Liver (tissue), 9 donors: ENCODE measurements around the gene TEX36. TPM values are rescaled to one million over a fixed set of nuclear protein-coding genes. Genes with fewer than 3 reads are reported as not detected.

Experiments
- DNase-seq: peaks from one replicate; pipeline ENCODE4 v3.0.0-alpha.2; 2017; ENCODE audit warnings: low spot score
- H3K27ac ChIP-seq, 2 donors: one replicate each; pipeline ENCODE4 v1.7.0; 2013; ENCODE audit warnings: inconsistent platforms in 2 of 2, low read length in 2 of 2, control low read depth in 1 of 2, low read depth in 1 of 2, mild to moderate bottlenecking in 1 of 2
- H3K27me3 ChIP-seq, 4 donors: one replicate each; pipeline versions ENCODE4 v1.6.1 to v1.7.0; 2013; ENCODE audit warnings: low read length in 3 of 4, inconsistent platforms in 1 of 4, mild to moderate bottlenecking in 1 of 4, moderate library complexity in 1 of 4; ENCODE audit not compliant: control insufficient read depth in 4 of 4, insufficient read depth in 4 of 4
- H3K36me3 ChIP-seq, 4 donors: one replicate each; pipeline versions ENCODE4 v1.6.1 to v1.7.0; 2013; ENCODE audit warnings: low read length in 3 of 4, mild to moderate bottlenecking in 3 of 4, low read depth in 1 of 4, moderate library complexity in 1 of 4; ENCODE audit not compliant: control insufficient read depth in 4 of 4, insufficient read depth in 3 of 4
- H3K4me1 ChIP-seq, 4 donors: one replicate each; pipeline versions ENCODE4 v1.6.1 to v1.7.0; 2013; ENCODE audit warnings: low read length in 3 of 4, mild to moderate bottlenecking in 3 of 4, moderate library complexity in 1 of 4; ENCODE audit not compliant: control insufficient read depth in 4 of 4, insufficient read depth in 4 of 4
- H3K4me3 ChIP-seq, 3 donors: one replicate each; pipeline versions ENCODE4 v1.6.1 to v1.7.0; 2013; ENCODE audit warnings: low read length in 3 of 3, control low read depth in 1 of 3, low read depth in 1 of 3, mild to moderate bottlenecking in 1 of 3
- H3K9ac ChIP-seq, 2 donors: one replicate each; pipeline ENCODE4 v1.7.0; 2013; ENCODE audit warnings: low read length in 2 of 2, mild to moderate bottlenecking in 2 of 2, moderate library complexity in 2 of 2, control low read depth in 1 of 2, low read depth in 1 of 2
- H3K9me3 ChIP-seq, 4 donors: one replicate each; pipeline versions ENCODE4 v1.6.1 to v1.7.0; 2013; ENCODE audit warnings: low read length in 3 of 4; ENCODE audit not compliant: control insufficient read depth in 4 of 4
- EGR1 ChIP-seq, 2 donors: IDR thresholded peaks; 2 replicates each; pipeline ENCODE4 v1.6.1; 2016 to 2018; ENCODE audit warnings: antibody characterized with exemption in 2 of 2, low read depth in 2 of 2
- FOXA1 ChIP-seq: IDR thresholded peaks from 2 replicates; pipeline ENCODE4 v1.6.1; 2016; ENCODE audit warnings: antibody characterized with exemption
- FOXA2 ChIP-seq: IDR thresholded peaks from 2 replicates; pipeline ENCODE4 v1.6.1; 2016; ENCODE audit warnings: antibody characterized with exemption
- GABPA ChIP-seq, 2 donors: IDR thresholded peaks in 1 of 2; conservative IDR thresholded peaks in 1 of 2; 2 replicates each; pipeline ENCODE4 v1.6.1; 2016; ENCODE audit warnings: antibody characterized with exemption in 2 of 2, mild to moderate bottlenecking in 1 of 2, moderate library complexity in 1 of 2
- HNF4A ChIP-seq, 2 donors: conservative IDR thresholded peaks; 2 replicates each; pipeline ENCODE4 v1.6.1; 2016; ENCODE audit warnings: antibody characterized with exemption in 2 of 2, mild to moderate bottlenecking in 2 of 2
- HNF4G ChIP-seq: IDR thresholded peaks from 2 replicates; pipeline ENCODE4 v1.6.1; 2016; ENCODE audit warnings: antibody characterized with exemption
- JUND ChIP-seq, 2 donors: IDR thresholded peaks; 2 replicates each; pipeline ENCODE4 v1.6.1; 2016; ENCODE audit warnings: antibody characterized with exemption in 2 of 2
- NR2F2 ChIP-seq: IDR thresholded peaks from 2 replicates; pipeline ENCODE4 v1.6.1; 2016; ENCODE audit warnings: antibody characterized with exemption
- RAD21 ChIP-seq, 2 donors: IDR thresholded peaks; 2 replicates each; pipeline ENCODE4 v1.6.1; 2016; ENCODE audit warnings: antibody characterized with exemption in 2 of 2, mild to moderate bottlenecking in 2 of 2
- RXRA ChIP-seq, 2 donors: IDR thresholded peaks; 2 replicates each; pipeline ENCODE4 v1.6.1; 2017 to 2018; ENCODE audit warnings: antibody characterized with exemption in 2 of 2, mild to moderate bottlenecking in 1 of 2
- SP1 ChIP-seq: IDR thresholded peaks from 2 replicates; pipeline ENCODE4 v1.6.1; 2018; ENCODE audit warnings: antibody characterized with exemption, mild to moderate bottlenecking
- TAF1 ChIP-seq: conservative IDR thresholded peaks from 2 replicates; pipeline ENCODE4 v1.6.1; 2016; ENCODE audit warnings: antibody characterized with exemption, mild to moderate bottlenecking
- YY1 ChIP-seq: IDR thresholded peaks from 2 replicates; pipeline ENCODE4 v1.6.1; 2016; ENCODE audit warnings: antibody characterized with exemption, mild to moderate bottlenecking
- WGBS: extraction: QIAGEN DNeasy Blood & Tissue Kit; methylation state at CpG from one replicate; pipeline ENCODE4 v1.1.7; 2013; 5-methylcytosine and 5-hydroxymethylcytosine counted together
- polyA plus RNA-seq, 2 donors: library from polyadenylated mRNA; stranded (reverse) in 1 of 2; unstranded in 1 of 2; fragments of 200-250 nt in 1 of 2; fragments of >200 nt in 1 of 2; fragmentation: Nextera tagmentation in 1 of 2; extraction: Ambion mirVana in 1 of 2; gene quantifications; one replicate each; pipeline versions ENCODE4 v1.2.1 to v1.2.3, GENCODE V29; 2013 to 2015
- total RNA-seq, 2 donors: library from RNA; depleted of rRNA; stranded (reverse); fragments of >200 nt; gene quantifications; one replicate each; pipeline ENCODE4 v1.2.3, GENCODE V29; 2014
- TF ChIP-seq, protein P1 (sequence below): IDR thresholded peaks from 2 replicates; pipeline ENCODE4 v1.6.1; 2016; ENCODE audit warnings: antibody characterized with exemption
- TF ChIP-seq, protein P2 (sequence below): fragments of 150-350 bp; IDR thresholded peaks from 2 replicates; pipeline ENCODE4 v1.5.1; 2017; ENCODE audit warnings: improper control_type of control experiment, low read depth, low read length; ENCODE audit not compliant: missing input control
- TF ChIP-seq, protein P3 (sequence below): IDR thresholded peaks from 2 replicates; pipeline ENCODE4 v1.6.1; 2016; ENCODE audit warnings: antibody characterized with exemption
- TF ChIP-seq, protein P4 (sequence below): IDR thresholded peaks from 2 replicates; pipeline ENCODE4 v1.6.1; 2016; ENCODE audit warnings: antibody characterized with exemption, mild to moderate bottlenecking
- TF ChIP-seq, protein P5 (sequence below): IDR thresholded peaks from 2 replicates; pipeline ENCODE4 v1.6.1; 2016; ENCODE audit warnings: antibody characterized with exemption
- donor health status: healthy.
- donor health status: healthy.
- donor health status: healthy.
- donor health status: healthy.
- donor health status: healthy.

TEX36 gene
- total and polyA plus RNA-seq, 4 donors, result not detected

DNA sequence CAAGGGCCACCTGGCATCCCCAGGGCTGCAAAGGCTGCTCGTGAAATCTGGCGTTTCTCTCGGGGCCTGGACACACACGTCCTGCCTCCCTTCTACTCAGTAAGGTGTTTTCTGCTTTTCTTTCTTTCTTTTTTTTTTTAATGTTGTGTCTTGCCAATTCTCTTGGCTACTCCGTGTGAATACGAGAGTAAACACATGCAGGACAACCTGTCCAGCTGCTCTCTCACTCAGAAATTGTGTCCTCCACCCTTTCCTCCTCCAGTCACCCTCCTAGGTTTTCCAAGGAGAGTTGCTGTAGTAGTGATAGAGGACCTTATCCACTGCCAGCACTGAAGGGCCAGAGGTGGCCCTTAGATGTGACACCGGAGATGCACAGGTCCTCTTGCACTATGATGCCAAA lies 858 bp upstream of the TEX36 start:
- no peaks in the 10 kb centered on the region for H3K4me1 ChIP-seq
- H3K27me3 ChIP-seq, result peaks cover 0 to 9% (median 0%) of the 10 kb centered on the region in 4 donors
- no peak overlapping the region for H3K4me3 ChIP-seq
- 68% methylated on average over 7 of the region's 7 CpGs for WGBS
- TF ChIP-seq SP1 (no peak), FOXA2 (no peak), RAD21 (IDR thresholded peaks at IDR 0.05) (no peak), TAF1 (no peak), GABPA (IDR thresholded peaks at IDR 0.05 in 1 of 2, conservative IDR thresholded peaks at IDR 0.05 in 1 of 2) (no peak)
- no peak for DNase-seq
- H3K27ac ChIP-seq, result no peak overlapping the region
- H3K9me3 ChIP-seq, result peaks cover 0 to 3% (median 0%) of the 10 kb centered on the region in 4 donors
- H3K36me3 ChIP-seq, result no peaks in the 10 kb centered on the region
- no peak overlapping the region for H3K9ac ChIP-seq

DNA sequence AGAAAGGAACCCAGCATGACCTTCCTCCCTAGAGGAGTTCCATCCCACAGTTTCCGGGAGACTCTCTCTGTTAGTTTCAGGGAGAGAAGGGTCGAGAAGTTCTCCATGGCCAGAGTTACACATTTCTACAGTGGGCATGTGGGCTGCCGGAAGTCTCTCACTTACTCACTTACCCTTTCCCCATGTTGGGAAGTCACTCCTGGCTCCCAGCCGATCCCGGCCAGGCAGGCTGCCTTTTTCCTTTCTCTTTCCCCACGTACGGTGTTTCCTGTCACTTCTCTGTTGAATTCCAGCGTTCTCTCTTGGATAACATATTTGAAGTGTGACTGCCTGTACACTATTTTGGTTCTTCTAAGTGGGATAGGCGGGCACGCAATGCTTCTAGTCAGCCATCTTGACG lies 3.5 kb downstream of the TEX36 start:
- H3K4me1 ChIP-seq, result no peaks in the 10 kb centered on the region
- WGBS, result 68% methylated on average over 11 of the region's 11 CpGs
- no peak overlapping the region for H3K27ac ChIP-seq
- H3K36me3 ChIP-seq, result no peaks in the 10 kb centered on the region
- no peak overlapping the region for H3K9ac ChIP-seq
- H3K9me3 ChIP-seq, result peaks cover 2 to 9% (median 3%) of the 10 kb centered on the region in 4 donors
- TF ChIP-seq YY1 (no peak), TAF1 (no peak), NR2F2 (no peak), RXRA (IDR thresholded peaks at IDR 0.05) (no peak), HNF4G (no peak), HNF4A (conservative IDR thresholded peaks at IDR 0.05) (no peak), GABPA (IDR thresholded peaks at IDR 0.05 in 1 of 2, conservative IDR thresholded peaks at IDR 0.05 in 1 of 2) (no peak), FOXA2 (no peak), JUND (IDR thresholded peaks at IDR 0.05) (no peak), FOXA1 (no peak), EGR1 (IDR thresholded peaks at IDR 0.05; ENCODE audit: low read depth in 2 of 2) (no peak), SP1 (no peak), RAD21 (IDR thresholded peaks at IDR 0.05) (no peak)
- TF ChIP-seq, protein P1, sequence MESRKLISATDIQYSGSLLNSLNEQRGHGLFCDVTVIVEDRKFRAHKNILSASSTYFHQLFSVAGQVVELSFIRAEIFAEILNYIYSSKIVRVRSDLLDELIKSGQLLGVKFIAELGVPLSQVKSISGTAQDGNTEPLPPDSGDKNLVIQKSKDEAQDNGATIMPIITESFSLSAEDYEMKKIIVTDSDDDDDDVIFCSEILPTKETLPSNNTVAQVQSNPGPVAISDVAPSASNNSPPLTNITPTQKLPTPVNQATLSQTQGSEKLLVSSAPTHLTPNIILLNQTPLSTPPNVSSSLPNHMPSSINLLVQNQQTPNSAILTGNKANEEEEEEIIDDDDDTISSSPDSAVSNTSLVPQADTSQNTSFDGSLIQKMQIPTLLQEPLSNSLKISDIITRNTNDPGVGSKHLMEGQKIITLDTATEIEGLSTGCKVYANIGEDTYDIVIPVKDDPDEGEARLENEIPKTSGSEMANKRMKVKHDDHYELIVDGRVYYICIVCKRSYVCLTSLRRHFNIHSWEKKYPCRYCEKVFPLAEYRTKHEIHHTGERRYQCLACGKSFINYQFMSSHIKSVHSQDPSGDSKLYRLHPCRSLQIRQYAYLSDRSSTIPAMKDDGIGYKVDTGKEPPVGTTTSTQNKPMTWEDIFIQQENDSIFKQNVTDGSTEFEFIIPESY, result no peak
- TF ChIP-seq, protein P2, sequence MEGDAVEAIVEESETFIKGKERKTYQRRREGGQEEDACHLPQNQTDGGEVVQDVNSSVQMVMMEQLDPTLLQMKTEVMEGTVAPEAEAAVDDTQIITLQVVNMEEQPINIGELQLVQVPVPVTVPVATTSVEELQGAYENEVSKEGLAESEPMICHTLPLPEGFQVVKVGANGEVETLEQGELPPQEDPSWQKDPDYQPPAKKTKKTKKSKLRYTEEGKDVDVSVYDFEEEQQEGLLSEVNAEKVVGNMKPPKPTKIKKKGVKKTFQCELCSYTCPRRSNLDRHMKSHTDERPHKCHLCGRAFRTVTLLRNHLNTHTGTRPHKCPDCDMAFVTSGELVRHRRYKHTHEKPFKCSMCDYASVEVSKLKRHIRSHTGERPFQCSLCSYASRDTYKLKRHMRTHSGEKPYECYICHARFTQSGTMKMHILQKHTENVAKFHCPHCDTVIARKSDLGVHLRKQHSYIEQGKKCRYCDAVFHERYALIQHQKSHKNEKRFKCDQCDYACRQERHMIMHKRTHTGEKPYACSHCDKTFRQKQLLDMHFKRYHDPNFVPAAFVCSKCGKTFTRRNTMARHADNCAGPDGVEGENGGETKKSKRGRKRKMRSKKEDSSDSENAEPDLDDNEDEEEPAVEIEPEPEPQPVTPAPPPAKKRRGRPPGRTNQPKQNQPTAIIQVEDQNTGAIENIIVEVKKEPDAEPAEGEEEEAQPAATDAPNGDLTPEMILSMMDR, result no peak
- TF ChIP-seq, protein P3, sequence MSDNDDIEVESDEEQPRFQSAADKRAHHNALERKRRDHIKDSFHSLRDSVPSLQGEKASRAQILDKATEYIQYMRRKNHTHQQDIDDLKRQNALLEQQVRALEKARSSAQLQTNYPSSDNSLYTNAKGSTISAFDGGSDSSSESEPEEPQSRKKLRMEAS, result no peak
- TF ChIP-seq, protein P4, sequence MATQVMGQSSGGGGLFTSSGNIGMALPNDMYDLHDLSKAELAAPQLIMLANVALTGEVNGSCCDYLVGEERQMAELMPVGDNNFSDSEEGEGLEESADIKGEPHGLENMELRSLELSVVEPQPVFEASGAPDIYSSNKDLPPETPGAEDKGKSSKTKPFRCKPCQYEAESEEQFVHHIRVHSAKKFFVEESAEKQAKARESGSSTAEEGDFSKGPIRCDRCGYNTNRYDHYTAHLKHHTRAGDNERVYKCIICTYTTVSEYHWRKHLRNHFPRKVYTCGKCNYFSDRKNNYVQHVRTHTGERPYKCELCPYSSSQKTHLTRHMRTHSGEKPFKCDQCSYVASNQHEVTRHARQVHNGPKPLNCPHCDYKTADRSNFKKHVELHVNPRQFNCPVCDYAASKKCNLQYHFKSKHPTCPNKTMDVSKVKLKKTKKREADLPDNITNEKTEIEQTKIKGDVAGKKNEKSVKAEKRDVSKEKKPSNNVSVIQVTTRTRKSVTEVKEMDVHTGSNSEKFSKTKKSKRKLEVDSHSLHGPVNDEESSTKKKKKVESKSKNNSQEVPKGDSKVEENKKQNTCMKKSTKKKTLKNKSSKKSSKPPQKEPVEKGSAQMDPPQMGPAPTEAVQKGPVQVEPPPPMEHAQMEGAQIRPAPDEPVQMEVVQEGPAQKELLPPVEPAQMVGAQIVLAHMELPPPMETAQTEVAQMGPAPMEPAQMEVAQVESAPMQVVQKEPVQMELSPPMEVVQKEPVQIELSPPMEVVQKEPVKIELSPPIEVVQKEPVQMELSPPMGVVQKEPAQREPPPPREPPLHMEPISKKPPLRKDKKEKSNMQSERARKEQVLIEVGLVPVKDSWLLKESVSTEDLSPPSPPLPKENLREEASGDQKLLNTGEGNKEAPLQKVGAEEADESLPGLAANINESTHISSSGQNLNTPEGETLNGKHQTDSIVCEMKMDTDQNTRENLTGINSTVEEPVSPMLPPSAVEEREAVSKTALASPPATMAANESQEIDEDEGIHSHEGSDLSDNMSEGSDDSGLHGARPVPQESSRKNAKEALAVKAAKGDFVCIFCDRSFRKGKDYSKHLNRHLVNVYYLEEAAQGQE, result no peak
- TF ChIP-seq, protein P5, sequence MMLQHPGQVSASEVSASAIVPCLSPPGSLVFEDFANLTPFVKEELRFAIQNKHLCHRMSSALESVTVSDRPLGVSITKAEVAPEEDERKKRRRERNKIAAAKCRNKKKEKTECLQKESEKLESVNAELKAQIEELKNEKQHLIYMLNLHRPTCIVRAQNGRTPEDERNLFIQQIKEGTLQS, result no peak
- DNase-seq, result no peak
- no peak overlapping the region for H3K4me3 ChIP-seq
- H3K27me3 ChIP-seq, result peaks cover 0 to 7% (median 0%) of the 10 kb centered on the region in 4 donors
